ENCODE results near the gene ACE.

ACE gene

GRCh38 chr17:63530557-63531021, 53.7 kb downstream of the ACE start:
- H3K4me3 ChIP-seq (ENCODE audit: low read depth, low read length), result no peak overlapping the region
- no peak for DNase-seq (ENCODE audit: low read depth)
- TF ChIP-seq CTCF (IDR thresholded peaks at IDR 0.05; ENCODE audit: insufficient read depth, low read depth, low read length, missing control alignments), result no peak

- TF ChIP-seq CTCF (IDR thresholded peaks at IDR 0.05; ENCODE audit: insufficient read depth, low read depth, low read length, missing control alignments), result no peak
- DNase-seq (ENCODE audit: low read depth), result no peak
- H3K4me3 ChIP-seq (ENCODE audit: low read depth, low read length), result no peak overlapping the region
These were observed 54.4 kb downstream of the ACE start for GRCh38 chr17:63531022-63531965.

- H3K4me3 ChIP-seq (ENCODE audit: low read depth, low read length), result no peak overlapping the region
- TF ChIP-seq CTCF (IDR thresholded peaks at IDR 0.05; ENCODE audit: insufficient read depth, low read depth, low read length, missing control alignments), result no peak
- no peak for DNase-seq (ENCODE audit: low read depth)
These were observed 56.7 kb downstream of the ACE start for GRCh38 chr17:63533433-63534077.

- DNase-seq (ENCODE audit: low read depth), result no peak
- no peak overlapping the region for H3K4me3 ChIP-seq (ENCODE audit: low read depth, low read length)
- TF ChIP-seq CTCF (IDR thresholded peaks at IDR 0.05; ENCODE audit: insufficient read depth, low read depth, low read length, missing control alignments), result no peak
These were observed 57.3 kb downstream of the ACE start for GRCh38 chr17:63534078-63534570.

GRCh38 chr17:63534816-63535455, 58.1 kb downstream of the ACE start:
- no peak for TF ChIP-seq CTCF (IDR thresholded peaks at IDR 0.05; ENCODE audit: insufficient read depth, low read depth, low read length, missing control alignments)
- H3K4me3 ChIP-seq (ENCODE audit: low read depth, low read length), result no peak overlapping the region
- no peak for DNase-seq (ENCODE audit: low read depth)

GRCh38 chr17:63535640-63536039, 58.8 kb downstream of the ACE start:
- H3K4me3 ChIP-seq (ENCODE audit: low read depth, low read length), result no peak overlapping the region
- TF ChIP-seq CTCF (IDR thresholded peaks at IDR 0.05; ENCODE audit: insufficient read depth, low read depth, low read length, missing control alignments), result no peak
- DNase-seq (ENCODE audit: low read depth), result no peak

Measured in GM12865 (cell line).